ENCODE measurements around the gene CNPY2. TPM values are rescaled to one million over a fixed set of nuclear protein-coding genes. Genes with fewer than 3 reads are reported as not detected.
"Not testable (repeated sequence)": the region's sequence is repeated elsewhere in the genome, so short reads cannot be mapped to it uniquely, and the experiment has no call there.

CNPY2 gene
- total and polyA plus RNA-seq, 8 donors: 39.7 to 112 (median 87.4) TPM

- DNase-seq: no peak
- TF ChIP-seq POLR2AphosphoS5 (IDR thresholded peaks at IDR 0.05) (no peak), POLR2A (IDR thresholded peaks at IDR 0.05) (no peak), EP300 (IDR thresholded peaks at IDR 0.05) (no peak)
- TF ChIP-seq, protein P1, sequence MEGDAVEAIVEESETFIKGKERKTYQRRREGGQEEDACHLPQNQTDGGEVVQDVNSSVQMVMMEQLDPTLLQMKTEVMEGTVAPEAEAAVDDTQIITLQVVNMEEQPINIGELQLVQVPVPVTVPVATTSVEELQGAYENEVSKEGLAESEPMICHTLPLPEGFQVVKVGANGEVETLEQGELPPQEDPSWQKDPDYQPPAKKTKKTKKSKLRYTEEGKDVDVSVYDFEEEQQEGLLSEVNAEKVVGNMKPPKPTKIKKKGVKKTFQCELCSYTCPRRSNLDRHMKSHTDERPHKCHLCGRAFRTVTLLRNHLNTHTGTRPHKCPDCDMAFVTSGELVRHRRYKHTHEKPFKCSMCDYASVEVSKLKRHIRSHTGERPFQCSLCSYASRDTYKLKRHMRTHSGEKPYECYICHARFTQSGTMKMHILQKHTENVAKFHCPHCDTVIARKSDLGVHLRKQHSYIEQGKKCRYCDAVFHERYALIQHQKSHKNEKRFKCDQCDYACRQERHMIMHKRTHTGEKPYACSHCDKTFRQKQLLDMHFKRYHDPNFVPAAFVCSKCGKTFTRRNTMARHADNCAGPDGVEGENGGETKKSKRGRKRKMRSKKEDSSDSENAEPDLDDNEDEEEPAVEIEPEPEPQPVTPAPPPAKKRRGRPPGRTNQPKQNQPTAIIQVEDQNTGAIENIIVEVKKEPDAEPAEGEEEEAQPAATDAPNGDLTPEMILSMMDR (IDR thresholded peaks at IDR 0.05): no peak
- WGBS, 5 donors: 72 to 93% (median 88%) methylated on average over 2 of the region's 2 CpGs
- intact Hi-C loops (cut with DNase I; ENCODE audit: low total_unique reads): no loop called here
- Histone ChIP-seq H3K27me3 (no peaks in the 10 kb centered on the region), H3K4me1 (no peaks in the 10 kb centered on the region), H3K36me3 (peaks cover 67 to 100% (median 100%) of the 10 kb centered on the region in 4 donors), H3K9me3 (no peaks in the 10 kb centered on the region), H3K4me3 (no peak overlapping the region), H3K27ac (no peak overlapping the region)
These were observed 34.9 kb upstream of the CNPY2 start for GRCh38 chr12:56350662-56351061.

- Histone ChIP-seq H3K4me3 (no peak overlapping the region), H3K4me1 (no peaks in the 10 kb centered on the region), H3K36me3 (peaks cover 53 to 100% (median 99%) of the 10 kb centered on the region in 4 donors), H3K27me3 (no peaks in the 10 kb centered on the region), H3K9me3 (no peaks in the 10 kb centered on the region), H3K27ac (no peak overlapping the region)
- intact Hi-C loops (cut with DNase I; ENCODE audit: low total_unique reads): no loop called here
- DNase-seq: no peak
- WGBS, 5 donors: 90 to 95% (median 93%) methylated on average over 5 of the region's 5 CpGs
- TF ChIP-seq EP300 (IDR thresholded peaks at IDR 0.05) (no peak), POLR2A (IDR thresholded peaks at IDR 0.05) (no peak), POLR2AphosphoS5 (IDR thresholded peaks at IDR 0.05) (no peak)
- TF ChIP-seq, protein P1 (IDR thresholded peaks at IDR 0.05): no peak
These were observed 33.0 kb upstream of the CNPY2 start for GRCh38 chr12:56348776-56349175.

DNA sequence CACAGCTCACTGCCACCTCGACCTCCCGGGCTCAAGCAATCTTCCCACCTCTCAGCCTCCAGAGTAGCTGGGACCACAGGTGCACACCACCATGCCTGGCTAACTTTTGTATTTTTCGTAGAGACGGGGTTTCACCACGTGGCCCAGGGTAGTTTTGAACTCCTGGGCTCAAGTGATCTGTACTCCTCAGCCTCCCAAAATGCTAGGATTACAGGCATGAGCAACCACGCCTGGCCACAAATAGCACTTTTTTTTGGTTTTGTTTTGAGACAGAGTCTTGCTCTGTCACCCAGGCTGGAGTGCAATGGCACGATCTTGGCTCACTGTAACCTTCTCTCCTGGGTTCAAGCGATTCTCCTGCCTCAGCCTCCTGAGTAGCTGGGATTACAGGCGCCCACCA, 31.5 kb upstream of the CNPY2 start:
- H3K27ac ChIP-seq; H3K4me1 ChIP-seq; H3K4me3 ChIP-seq; H3K27me3 ChIP-seq; DNase-seq; intact Hi-C loops (cut with DNase I; ENCODE audit: low total_unique reads); H3K9me3 ChIP-seq: not testable (repeated sequence)
- 86 to 93% (median 91%) methylated on average over 9 of the region's 9 CpGs for WGBS, 5 donors
- H3K36me3 ChIP-seq: peaks cover 63 to 100% (median 99%) of the 10 kb centered on the region in 4 donors

- Histone ChIP-seq H3K27me3 (no peaks in the 10 kb centered on the region), H3K36me3 (peaks cover 58 to 100% (median 99%) of the 10 kb centered on the region in 4 donors), H3K4me1 (no peaks in the 10 kb centered on the region), H3K9me3 (no peaks in the 10 kb centered on the region), H3K27ac (no peak overlapping the region), H3K4me3 (no peak overlapping the region)
- DNase-seq: no peak
- TF ChIP-seq POLR2AphosphoS5 (IDR thresholded peaks at IDR 0.05) (no peak), POLR2A (IDR thresholded peaks at IDR 0.05) (no peak), EP300 (IDR thresholded peaks at IDR 0.05) (no peak)
- TF ChIP-seq, protein P1 (IDR thresholded peaks at IDR 0.05): no peak
- WGBS, 5 donors: 76 to 88% (median 78%) methylated on average over 6 to 7 of the region's 7 CpGs
- intact Hi-C loops (cut with DNase I; ENCODE audit: low total_unique reads): no loop called here
These were observed 30.9 kb upstream of the CNPY2 start for GRCh38 chr12:56346675-56347074.

- WGBS, 5 donors: 85 to 100% (median 99%) methylated on average over 2 of the region's 2 CpGs
- peaks cover 0 to 11% (median 0%) of the 10 kb centered on the region in 4 donors for H3K4me1 ChIP-seq
- H3K4me3 ChIP-seq: not testable (repeated sequence)
These were observed 26.5 kb upstream of the CNPY2 start for GRCh38 chr12:56342290-56342689.

More at GRCh38 chr12:56342290-56342689, 26.5 kb upstream of the CNPY2 start:
- intact Hi-C loops (cut with DNase I; ENCODE audit: low total_unique reads); H3K27ac ChIP-seq; H3K27me3 ChIP-seq; H3K9me3 ChIP-seq; DNase-seq: not testable (repeated sequence)
- peaks cover 15 to 65% (median 62%) of the 10 kb centered on the region in 4 donors for H3K36me3 ChIP-seq

All from stomach (tissue), 9 donors.